Measurements from ENCODE around the gene MAPK9.

DNA sequence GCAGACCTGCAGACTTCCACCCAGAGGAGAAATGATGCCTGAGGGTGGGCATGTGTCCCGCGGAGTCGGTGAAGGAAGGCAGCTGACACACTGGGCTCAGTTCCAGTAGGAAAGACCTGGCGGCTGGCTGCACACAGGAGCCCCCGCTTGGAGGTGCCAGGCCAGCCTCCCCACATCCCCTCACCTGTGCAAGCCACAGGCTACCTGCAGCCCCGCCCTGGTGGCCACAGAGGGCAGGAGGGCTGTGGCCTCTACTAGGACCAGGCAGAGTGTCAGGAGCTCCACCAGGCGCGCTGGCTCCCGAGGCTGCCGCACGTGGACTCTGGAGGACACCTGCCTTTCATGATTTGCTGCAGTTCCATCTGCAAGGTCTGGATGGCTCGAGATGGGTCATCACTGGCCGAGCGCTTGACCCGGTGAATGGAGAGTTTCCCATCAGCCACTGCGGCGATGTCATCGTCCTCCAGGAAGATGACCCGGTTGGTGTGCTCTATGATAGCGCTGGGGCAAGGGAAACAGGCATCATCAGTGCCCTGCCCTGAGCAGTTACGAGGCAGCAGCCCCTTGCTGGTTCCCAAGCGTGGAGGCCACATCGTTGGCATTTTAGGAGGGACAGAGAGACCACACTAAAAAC, 26.7 kb upstream of the MAPK9 start:
- TF ChIP-seq EP300 (IDR thresholded peaks at IDR 0.05) = no peak
- TF ChIP-seq, protein P1, sequence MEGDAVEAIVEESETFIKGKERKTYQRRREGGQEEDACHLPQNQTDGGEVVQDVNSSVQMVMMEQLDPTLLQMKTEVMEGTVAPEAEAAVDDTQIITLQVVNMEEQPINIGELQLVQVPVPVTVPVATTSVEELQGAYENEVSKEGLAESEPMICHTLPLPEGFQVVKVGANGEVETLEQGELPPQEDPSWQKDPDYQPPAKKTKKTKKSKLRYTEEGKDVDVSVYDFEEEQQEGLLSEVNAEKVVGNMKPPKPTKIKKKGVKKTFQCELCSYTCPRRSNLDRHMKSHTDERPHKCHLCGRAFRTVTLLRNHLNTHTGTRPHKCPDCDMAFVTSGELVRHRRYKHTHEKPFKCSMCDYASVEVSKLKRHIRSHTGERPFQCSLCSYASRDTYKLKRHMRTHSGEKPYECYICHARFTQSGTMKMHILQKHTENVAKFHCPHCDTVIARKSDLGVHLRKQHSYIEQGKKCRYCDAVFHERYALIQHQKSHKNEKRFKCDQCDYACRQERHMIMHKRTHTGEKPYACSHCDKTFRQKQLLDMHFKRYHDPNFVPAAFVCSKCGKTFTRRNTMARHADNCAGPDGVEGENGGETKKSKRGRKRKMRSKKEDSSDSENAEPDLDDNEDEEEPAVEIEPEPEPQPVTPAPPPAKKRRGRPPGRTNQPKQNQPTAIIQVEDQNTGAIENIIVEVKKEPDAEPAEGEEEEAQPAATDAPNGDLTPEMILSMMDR (IDR thresholded peaks at IDR 0.05) = no peak
- no peak for TF ChIP-seq POLR2AphosphoS5 (IDR thresholded peaks at IDR 0.05)
